ENCODE results near the gene NDE1. TPM values are rescaled to one million over a fixed set of nuclear protein-coding genes. Genes with fewer than 3 reads are reported as not detected.
"Not testable (repeated sequence)": the region's sequence is repeated elsewhere in the genome, so short reads cannot be mapped to it uniquely, and the experiment has no call there.

NDE1 gene
- total RNA-seq, 1 experiment from 2014 or later, result 48.8 TPM

DNA sequence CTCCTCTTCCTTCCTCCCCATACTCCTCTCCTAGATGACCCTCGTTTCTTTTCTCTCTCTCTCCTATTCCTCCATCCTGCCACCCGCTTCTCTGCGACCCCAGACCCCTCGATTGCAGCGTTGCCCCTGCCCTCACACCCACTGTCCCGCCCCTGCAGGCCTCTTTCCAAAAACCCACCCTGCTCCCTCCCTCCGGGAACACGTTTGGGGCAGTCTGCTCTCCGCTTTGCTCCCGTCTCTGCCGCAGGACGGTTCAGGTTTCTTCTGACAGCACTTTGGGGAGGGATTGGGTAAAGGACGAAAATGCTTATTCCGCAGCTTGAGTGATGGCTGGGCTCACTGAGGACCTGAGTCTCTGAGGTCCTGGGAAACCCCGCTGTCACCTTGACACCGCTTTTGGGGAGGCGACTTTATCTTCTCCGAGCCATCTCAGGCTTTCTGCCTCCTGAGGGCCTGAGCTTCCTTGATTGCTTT is 690 bp downstream of the NDE1 start:
- DNase-seq (ENCODE audit: low read depth), result peak; percentile 22

- no peak for DNase-seq (ENCODE audit: low read depth)
Observed at GRCh38 chr16:15652293-15653001, 2.4 kb downstream of the NDE1 start.

DNA sequence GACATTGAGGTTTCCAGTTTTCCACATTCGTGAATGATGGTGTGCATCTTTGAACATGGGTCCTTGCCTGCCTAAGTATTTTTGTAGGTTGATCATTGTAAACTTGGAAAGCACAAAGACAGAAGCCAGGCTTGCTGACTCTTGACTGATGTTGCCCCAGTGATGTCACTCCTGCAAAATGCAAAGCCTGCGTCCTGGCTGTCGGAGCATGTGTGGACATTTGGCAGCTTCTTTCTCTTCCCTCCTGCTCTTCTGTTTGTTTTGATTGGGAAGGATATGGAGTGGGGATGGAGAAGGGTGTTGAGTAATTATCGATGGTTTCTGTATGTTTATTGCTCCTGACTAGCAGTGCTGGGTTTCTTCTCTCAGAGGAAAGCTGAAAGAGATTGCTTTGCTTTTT is 3.2 kb downstream of the NDE1 start:
- DNase-seq (ENCODE audit: low read depth), result peak; percentile 13

DNA sequence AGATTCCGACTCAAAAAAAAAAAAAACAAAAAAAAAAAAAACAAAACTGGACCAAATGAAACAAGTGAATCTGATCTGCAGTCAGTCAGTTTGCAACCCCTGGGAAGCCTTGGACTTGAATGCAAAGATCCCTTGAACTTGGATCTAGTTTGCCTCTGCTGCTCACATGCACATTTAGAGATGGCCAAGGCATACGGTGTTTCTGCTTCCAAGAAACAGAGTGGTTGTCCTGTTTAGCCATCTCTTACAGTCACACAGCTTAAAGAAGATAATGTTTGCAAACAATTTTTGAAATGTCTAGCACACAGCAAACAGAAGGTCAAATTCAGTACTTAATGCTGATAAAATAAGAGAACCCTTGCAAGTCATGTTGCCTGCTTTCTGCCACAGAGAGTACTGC is 4.5 kb downstream of the NDE1 start:
- no peak for DNase-seq (ENCODE audit: low read depth)

GRCh38 chr16:15655561-15655960 is 5.5 kb downstream of the NDE1 start:
- DNase-seq (ENCODE audit: low read depth), result not testable (repeated sequence)

- DNase-seq (ENCODE audit: low read depth), result no peak
Observed at GRCh38 chr16:15658149-15658548, 8.1 kb downstream of the NDE1 start.

- DNase-seq (ENCODE audit: low read depth), result no peak
Observed at GRCh38 chr16:15658556-15658955, 8.5 kb downstream of the NDE1 start.

DNA sequence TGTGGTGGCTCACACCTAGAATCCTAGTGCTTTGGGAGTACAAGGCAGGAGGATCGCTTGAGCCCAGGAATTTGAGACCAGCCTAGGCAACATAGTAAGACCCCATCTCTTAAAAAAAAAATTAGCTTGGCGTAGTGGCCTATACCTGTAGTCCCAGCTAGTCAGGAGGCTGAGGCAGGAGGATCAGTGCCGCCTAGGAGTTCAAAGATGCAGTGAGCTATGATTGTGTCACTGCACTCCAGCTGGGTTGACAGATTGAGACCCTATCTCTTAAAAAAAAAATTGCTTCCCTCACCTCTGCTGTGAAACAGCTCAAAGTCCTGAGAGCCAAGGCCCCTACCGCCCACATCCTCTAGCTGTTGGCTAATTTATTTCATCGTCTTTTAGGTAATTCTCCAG is 10.2 kb downstream of the NDE1 start:
- DNase-seq (ENCODE audit: low read depth), result no peak

DNA sequence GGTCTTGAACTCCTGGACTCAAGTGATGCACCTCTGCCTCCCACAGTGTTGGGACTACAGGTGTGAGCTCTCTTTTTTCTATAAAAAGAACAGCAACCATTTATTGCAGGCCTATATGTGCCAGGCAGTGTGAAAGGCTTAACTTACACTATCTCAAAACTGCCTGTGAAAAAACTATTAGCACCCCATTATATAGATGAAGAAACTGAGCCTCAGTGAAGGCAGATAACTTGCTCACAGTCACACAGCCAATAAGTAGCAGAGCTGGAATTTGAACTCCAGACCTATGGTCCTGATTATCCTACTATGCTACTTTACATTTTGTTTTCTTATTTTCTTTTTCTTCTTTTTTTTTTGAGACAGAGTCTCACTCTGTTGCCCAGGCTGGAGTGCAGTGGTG is 15.1 kb downstream of the NDE1 start:
- no peak for DNase-seq (ENCODE audit: low read depth)

GRCh38 chr16:15667091-15667742 is 17.2 kb downstream of the NDE1 start:
- no peak for DNase-seq (ENCODE audit: low read depth)

DNA sequence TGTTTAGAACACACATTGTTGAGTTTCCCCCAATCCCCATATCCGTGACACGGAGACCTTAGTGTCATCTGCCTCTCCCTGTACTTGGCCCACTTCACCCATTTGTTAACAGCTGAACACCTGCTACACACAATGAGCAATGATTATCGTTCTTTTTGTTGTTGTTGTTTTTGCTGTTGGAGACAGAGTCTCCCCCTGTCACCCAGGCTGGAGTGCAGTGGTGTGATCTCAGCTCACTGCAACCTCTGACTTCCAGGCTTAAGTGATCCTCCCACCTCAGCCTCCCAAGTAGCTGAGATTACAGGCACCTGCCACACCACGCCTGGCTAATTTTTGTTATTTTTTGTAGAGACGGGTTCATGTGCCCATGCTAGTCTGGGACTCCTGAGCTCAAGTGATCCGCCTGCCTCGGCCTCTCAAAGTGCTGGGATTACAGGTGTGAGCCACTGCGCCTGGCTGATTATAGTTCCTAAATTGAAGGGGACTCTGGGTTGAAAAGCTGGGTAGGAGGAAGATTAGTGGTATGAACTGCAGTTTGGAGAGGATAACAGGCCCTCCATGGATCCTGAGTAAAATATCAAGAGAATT is 21.6 kb downstream of the NDE1 start:
- DNase-seq (ENCODE audit: low read depth), result no peak

GRCh38 chr16:15672127-15672513 is 22.1 kb downstream of the NDE1 start:
- DNase-seq (ENCODE audit: low read depth), result not testable (repeated sequence)

- DNase-seq (ENCODE audit: low read depth), result peak; percentile 96
Observed at GRCh38 chr16:15672514-15673167, 22.6 kb downstream of the NDE1 start.

DNA sequence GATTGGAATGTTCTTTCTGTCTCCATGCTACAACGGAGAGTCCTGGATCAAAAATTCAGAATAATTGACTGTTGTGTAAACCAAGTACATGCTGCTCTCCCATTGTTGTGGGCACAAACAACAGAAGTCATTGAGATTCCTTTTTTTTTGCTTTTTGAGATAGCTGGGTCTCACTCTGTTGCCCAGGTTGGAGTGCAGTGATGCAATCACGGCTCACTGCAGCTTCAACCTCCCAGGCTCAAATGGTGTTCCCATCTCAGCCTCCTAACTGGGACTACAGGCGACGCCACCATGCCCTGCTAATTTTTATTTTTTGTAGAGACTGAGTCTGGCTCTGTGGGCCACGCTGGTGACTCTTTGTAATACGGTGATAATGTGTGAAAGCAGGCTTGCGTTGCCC is 24.5 kb downstream of the NDE1 start:
- no peak for DNase-seq (ENCODE audit: low read depth)

GRCh38 chr16:15676506-15676905 is 26.5 kb downstream of the NDE1 start:
- DNase-seq (ENCODE audit: low read depth), result no peak

DNA sequence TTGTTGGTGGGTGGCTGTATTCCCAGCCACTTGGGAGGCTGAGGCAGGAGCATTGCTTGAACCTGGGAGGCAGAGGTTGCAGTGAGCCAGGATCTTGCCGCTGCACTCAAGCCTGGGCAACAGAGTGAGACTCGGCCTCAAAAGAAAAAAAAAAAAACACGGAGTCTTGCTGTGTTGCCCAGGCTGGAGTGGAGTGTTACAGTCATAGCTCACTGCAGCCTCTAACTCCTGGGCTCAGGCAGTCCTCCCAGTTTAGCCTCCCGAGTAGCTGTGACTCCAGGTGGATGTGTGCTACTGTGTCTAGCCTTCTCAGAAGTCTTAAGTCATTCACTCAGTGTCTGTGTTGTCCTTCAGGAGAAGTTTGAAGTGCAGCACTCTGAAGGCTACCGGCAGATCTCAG is 27.4 kb downstream of the NDE1 start:
- DNase-seq (ENCODE audit: low read depth), result no peak

DNA sequence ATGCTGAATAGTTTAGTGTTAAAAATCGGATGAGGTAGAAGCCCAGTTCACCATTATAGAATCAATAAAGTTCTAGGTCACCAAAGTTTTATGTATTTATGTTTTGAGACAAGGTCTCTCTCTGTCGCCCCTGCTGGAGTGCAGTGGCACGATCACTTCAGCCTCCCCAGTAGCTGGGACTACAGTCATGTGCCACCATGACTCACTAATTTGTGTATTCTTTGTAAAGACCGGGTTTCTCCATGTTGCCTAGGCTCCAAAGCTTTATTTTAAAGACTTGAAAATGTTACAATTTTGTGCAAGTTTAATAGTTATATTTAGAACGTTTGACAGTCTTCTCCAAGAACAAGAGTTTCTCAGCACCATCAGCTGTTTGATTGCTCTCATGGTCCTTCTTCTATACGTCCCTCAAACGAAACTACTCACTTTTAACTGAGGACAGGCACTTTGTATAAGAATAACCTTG is 32.1 kb downstream of the NDE1 start:
- DNase-seq (ENCODE audit: low read depth), result peak; percentile 76

DNA sequence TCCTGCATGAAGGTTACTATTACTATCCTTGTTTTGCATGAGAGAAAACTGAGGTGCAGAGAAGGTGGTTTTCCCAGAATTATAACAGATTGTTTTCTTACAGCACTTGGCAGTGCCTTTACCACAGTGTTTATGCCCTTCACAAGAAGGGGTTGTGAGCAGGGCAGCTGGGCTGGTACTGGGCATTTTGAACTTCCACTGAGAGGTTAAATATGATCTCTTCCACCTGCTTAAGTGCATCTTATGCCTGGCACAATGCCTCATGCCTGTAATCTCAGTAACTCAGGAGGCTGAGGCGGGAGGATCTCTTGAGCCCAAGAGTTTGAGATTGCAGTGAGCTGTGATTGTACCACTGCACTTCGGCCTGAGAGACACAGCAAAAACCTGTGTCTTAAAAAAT is 36.2 kb downstream of the NDE1 start:
- DNase-seq (ENCODE audit: low read depth), result no peak

- DNase-seq (ENCODE audit: low read depth), result no peak
Observed at GRCh38 chr16:15689290-15689689, 39.2 kb downstream of the NDE1 start.

DNA sequence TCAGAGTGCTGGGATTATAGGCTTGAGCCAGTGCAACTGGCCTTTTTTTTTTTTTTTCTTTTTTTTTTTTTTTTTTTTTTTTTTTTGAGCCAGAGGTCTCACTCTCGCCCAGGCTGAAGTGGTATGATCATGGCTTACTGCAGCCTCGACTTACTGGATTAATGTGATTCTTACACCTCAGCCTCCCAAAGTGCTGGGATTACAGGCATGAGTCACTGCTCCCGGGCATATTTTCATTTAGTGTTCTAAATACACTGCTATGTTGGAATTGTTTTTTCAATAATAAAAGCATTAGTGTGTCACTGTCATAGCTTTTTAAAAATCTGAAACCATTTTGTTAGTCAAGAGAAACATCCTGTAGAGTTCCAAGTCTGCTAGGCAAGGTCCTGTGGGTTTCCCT is 40.3 kb downstream of the NDE1 start:
- DNase-seq (ENCODE audit: low read depth), result no peak

- no peak for DNase-seq (ENCODE audit: low read depth)
Observed at GRCh38 chr16:15691046-15691445, 41.0 kb downstream of the NDE1 start.

GRCh38 chr16:15692508-15692907 is 42.5 kb downstream of the NDE1 start:
- not testable (repeated sequence) for DNase-seq (ENCODE audit: low read depth)

GRCh38 chr16:15694499-15694898 is 44.5 kb downstream of the NDE1 start:
- DNase-seq (ENCODE audit: low read depth), result no peak
